Aorta (tissue), 5 donors: ENCODE results near the gene TRIM65. TPM values are rescaled to one million over a fixed set of nuclear protein-coding genes. Genes with fewer than 3 reads are reported as not detected.

Experiments used
- ATAC-seq: fragments of 200-7000 bp; cut with Tn5 transposase; one replicate; pipeline ENCODE4 v1.9.1; 2022; ENCODE audit warnings: moderate library complexity; ENCODE audit not compliant: low FRiP score
- DNase-seq, 2 donors: peaks; one replicate each; pipeline ENCODE4 v3.0.0-alpha.2; 2020
- H3K27ac ChIP-seq, 2 donors: one replicate each; pipeline ENCODE4 v1.5.1; 2013; ENCODE audit warnings: low read length in 2 of 2, mild to moderate bottlenecking in 2 of 2, moderate library complexity in 2 of 2, control low read depth in 1 of 2, inconsistent platforms in 1 of 2, low read depth in 1 of 2
- H3K27me3 ChIP-seq, 2 donors: one replicate each; pipeline ENCODE4 v1.6.1; 2013; ENCODE audit warnings: control low read depth in 1 of 2, low read length in 1 of 2, mild to moderate bottlenecking in 1 of 2, moderate library complexity in 1 of 2; ENCODE audit not compliant: insufficient read depth in 2 of 2, control insufficient read depth in 1 of 2
- H3K36me3 ChIP-seq, 2 donors: one replicate each; pipeline ENCODE4 v1.6.1; 2013; ENCODE audit warnings: control low read depth in 1 of 2, low read length in 1 of 2, mild to moderate bottlenecking in 1 of 2; ENCODE audit not compliant: insufficient read depth in 2 of 2, control insufficient read depth in 1 of 2
- H3K4me1 ChIP-seq, 2 donors: one replicate each; pipeline ENCODE4 v1.6.1; 2013; ENCODE audit warnings: low read length in 2 of 2, control low read depth in 1 of 2, mild to moderate bottlenecking in 1 of 2, moderate library complexity in 1 of 2; ENCODE audit not compliant: insufficient read depth in 2 of 2, control insufficient read depth in 1 of 2
- H3K4me3 ChIP-seq, 2 donors: one replicate each; pipeline ENCODE4 v1.5.1; 2013; ENCODE audit warnings: low read length in 2 of 2, control low read depth in 1 of 2, mild to moderate bottlenecking in 1 of 2
- H3K9me3 ChIP-seq: one replicate; pipeline ENCODE4 v1.6.1; 2013; ENCODE audit warnings: mild to moderate bottlenecking, low read length; ENCODE audit not compliant: control insufficient read depth
- WGBS, 2 donors: extraction: QIAGEN DNeasy Blood & Tissue Kit; methylation state at CpG; one replicate each; pipeline ENCODE4 v1.1.7; 2013; 5-methylcytosine and 5-hydroxymethylcytosine counted together
- intact Hi-C, 2 donors: fragments of 100-400 bp; cut with DNase I; formaldehyde crosslinking; loops; one replicate each; pipeline versions ENCODE4 v1.14.2 to v1.15.0; 2022
- polyA plus RNA-seq, 2 donors: library from polyadenylated mRNA; stranded (reverse); fragments of 200-250 nt; gene quantifications; one replicate each; pipeline ENCODE4 v1.2.3, GENCODE V29; 2013
- total RNA-seq, 2 donors: library from RNA; stranded (reverse); fragmentation: NEBNext Ultra II Directional; extraction: Animal tissue kit (Norgen Biotek cat#: 25700); gene quantifications; one replicate each; pipeline ENCODE4 v1.2.1, GENCODE V29; 2021
- donor health status: healthy with polysubstance abuse.
- donor health status: Bipolar disorder and iron deficiency.
- donor health status: DM: no; HTN: no; CAD: no.
- donor health status: DM: no; HTN: no; CAD: no.
- donor health status: DM: yes; HTN: yes; CAD: no.

TRIM65 gene
- total and polyA plus RNA-seq, 4 donors, result 10.0 to 26.6 (median 13.9) TPM

DNA sequence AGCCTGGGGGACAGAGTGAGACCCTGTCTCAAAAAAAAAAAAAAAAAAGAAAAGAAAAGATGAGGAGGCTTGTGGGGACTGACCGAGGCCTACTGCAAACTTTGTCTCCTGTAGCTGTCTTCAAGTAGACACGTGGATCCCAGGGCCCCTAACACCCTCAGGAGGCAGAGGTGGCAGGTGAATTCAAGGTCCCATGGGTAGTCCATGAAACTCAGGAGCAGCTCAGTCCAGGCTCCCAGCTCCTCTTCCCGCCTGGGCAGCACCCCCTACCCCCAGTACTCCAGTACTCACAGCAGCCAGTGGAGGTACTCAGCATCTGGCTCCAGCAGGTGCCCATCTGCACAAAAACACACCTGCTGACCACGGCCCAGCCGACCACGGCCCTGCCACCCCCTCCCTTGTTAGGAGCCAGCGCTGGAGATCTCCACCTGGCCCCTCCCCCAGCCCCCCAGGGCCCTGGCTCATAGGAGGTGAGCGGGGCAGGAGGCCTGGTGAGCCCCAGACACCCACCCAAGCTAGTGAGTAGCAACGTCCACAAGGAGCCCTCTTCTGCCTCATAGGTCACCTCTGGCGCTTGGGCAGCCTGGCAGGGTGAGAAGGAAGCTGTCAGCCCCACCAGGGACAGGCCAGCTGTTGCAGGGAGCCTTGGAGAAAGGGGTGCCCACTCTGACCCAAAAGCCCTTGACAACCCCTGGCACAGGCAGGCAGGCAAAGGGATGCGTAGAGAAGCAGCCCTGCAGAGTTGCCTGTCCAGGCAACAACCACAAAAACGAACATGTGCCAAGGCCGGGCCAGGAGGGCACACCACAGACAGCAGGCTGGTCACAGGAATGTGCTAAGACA is 4.2 kb upstream of the TRIM65 start:
- no peak overlapping the region for H3K4me3 ChIP-seq
- H3K9me3 ChIP-seq, result no peaks in the 10 kb centered on the region
- peaks cover 0 to 3% of the 10 kb centered on the region in 2 donors for H3K36me3 ChIP-seq
- ATAC-seq (no peak), DNase-seq (peak in 1 of 2 donors; percentile 43)
- no peaks in the 10 kb centered on the region for H3K27me3 ChIP-seq
- H3K27ac ChIP-seq, result no peak overlapping the region
- intact Hi-C loops, result no loop called here
- no peaks in the 10 kb centered on the region for H3K4me1 ChIP-seq
- 83 to 84% methylated on average over 12 to 13 of the region's 13 CpGs for WGBS, 2 donors

DNA sequence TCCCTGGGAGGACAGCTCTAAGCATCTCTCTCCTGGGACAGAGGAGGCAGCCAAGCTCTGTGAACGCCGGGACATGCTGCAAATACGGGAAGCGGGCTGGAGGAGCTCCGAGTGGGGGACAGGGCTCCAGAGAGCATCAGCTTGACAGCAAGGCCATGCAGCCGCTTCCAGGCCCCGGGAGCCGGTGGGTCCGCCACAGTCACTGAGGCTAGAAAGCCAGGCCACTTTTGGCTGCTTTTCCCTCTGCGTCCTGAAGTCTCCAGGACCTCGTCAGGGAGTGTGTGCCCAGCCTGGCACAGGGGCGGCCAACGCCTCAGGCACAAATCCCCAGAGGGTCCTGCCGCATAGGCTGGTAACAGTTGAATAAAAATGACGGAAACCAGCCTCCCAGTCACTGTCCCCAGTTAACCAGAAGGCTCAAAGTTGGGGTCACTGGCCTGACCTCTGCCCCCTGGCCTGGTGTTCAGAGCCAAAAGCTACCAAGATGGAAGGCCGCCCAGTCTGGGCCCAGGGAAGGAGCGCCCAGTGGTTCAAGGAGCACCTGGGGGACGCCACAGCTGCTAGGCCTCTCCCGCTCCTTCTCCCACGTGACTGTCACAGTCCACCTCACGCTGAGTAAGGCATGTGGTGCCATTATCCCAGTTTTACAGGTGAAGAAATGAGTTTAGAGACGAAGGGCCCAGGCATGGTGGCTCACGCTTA is 3.2 kb upstream of the TRIM65 start:
- H3K27me3 ChIP-seq, result no peaks in the 10 kb centered on the region
- peak in 1 of 2 donors; percentile 41 for DNase-seq
- H3K27ac ChIP-seq, result no peak overlapping the region
- no peak for ATAC-seq
- H3K4me3 ChIP-seq, result no peak overlapping the region
- H3K4me1 ChIP-seq, result no peaks in the 10 kb centered on the region
- no peaks in the 10 kb centered on the region for H3K9me3 ChIP-seq
- WGBS, 2 donors, result 84% methylated on average over 23 of the region's 23 CpGs
- intact Hi-C loops, result no loop called here
- H3K36me3 ChIP-seq, result peaks cover 0 to 3% of the 10 kb centered on the region in 2 donors

DNA sequence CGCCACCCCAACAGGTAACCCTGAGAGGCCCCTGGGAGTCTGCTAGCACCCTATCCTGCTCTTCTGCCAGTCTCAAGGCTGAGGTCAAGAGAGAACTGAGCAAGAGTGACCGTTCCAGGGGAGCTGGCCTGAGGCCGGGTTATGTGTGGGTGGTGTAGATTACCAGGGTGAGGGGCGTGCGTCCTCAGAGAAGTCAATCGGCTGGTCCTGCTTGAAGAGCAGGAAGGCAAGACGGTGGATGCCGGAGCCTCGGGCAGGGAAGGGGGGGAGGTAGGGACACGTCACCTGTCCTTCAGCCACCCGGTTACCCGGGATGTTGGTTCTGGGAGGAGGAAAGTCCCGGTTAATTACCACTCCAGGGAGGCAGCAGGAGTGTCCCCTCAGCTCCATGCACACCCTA is 2.6 kb upstream of the TRIM65 start:
- Histone ChIP-seq H3K4me3 (no peak overlapping the region), H3K36me3 (peaks cover 0 to 3% of the 10 kb centered on the region in 2 donors), H3K4me1 (no peaks in the 10 kb centered on the region), H3K27ac (no peak overlapping the region), H3K9me3 (no peaks in the 10 kb centered on the region), H3K27me3 (no peaks in the 10 kb centered on the region)
- intact Hi-C loops, result no loop called here
- DNase-seq, result peak in 1 of 2 donors; percentile 44
- WGBS, 2 donors, result 86 to 88% methylated on average over 13 of the region's 13 CpGs
- ATAC-seq, result no peak

DNA sequence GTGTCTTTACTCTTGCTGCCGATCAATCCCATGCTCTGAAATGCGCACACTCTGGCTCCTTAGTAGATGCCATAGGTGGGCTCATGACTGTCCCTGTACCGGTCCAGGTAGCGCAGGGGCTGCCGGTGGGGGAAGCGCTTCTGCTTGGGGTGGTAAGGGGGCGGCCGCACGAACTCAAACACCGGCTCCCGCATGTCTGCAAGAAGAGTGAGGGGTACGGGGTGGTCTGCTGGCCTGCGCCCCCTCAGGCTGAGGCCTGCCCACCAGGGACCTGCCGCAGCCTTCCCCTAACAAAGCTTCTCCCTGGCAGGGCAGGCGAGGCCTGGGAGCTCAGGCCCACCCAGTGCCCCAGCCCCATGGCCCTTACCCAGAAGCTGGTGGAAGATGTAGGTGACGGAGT is 2.0 kb upstream of the TRIM65 start:
- intact Hi-C loops, result no loop called here
- Histone ChIP-seq H3K4me3 (no peak overlapping the region), H3K27me3 (no peaks in the 10 kb centered on the region), H3K36me3 (peaks cover 0 to 3% of the 10 kb centered on the region in 2 donors), H3K27ac (no peak overlapping the region), H3K4me1 (no peaks in the 10 kb centered on the region), H3K9me3 (no peaks in the 10 kb centered on the region)
- DNase-seq, result peak in 1 of 2 donors; percentile 45
- ATAC-seq, result no peak
- whole genome bisulfite sequencing, 2 donors, result 92 to 94% methylated on average over 16 of the region's 16 CpGs

DNA sequence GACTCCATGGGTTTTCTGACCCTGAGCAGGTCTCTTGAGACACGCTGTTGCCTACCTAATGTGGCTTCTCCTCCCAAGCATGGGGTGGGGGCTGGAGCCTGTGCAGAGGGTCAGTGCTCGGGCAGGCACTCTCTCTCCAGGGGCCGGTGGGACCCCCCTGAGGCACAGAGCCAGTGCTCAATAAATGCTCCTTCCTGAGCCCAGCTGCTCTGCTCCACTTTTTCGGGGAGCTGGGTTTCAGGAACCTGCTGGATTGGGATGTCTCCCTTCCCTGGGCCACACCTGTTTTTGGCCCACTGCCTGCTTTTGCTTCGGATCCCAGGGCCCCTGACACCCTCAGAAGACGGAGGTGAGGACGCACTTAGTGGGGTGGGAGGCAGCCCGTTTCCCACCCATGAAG is 1.3 kb upstream of the TRIM65 start:
- WGBS, 2 donors, result 86% methylated on average over 8 of the region's 8 CpGs
- Histone ChIP-seq H3K27ac (no peak overlapping the region), H3K36me3 (peaks cover 0 to 3% of the 10 kb centered on the region in 2 donors), H3K4me3 (no peak overlapping the region), H3K9me3 (no peaks in the 10 kb centered on the region), H3K27me3 (no peaks in the 10 kb centered on the region), H3K4me1 (no peaks in the 10 kb centered on the region)
- intact Hi-C loops, result no loop called here
- ATAC-seq (no peak), DNase-seq (peak in 1 of 2 donors; percentile 46)

DNA sequence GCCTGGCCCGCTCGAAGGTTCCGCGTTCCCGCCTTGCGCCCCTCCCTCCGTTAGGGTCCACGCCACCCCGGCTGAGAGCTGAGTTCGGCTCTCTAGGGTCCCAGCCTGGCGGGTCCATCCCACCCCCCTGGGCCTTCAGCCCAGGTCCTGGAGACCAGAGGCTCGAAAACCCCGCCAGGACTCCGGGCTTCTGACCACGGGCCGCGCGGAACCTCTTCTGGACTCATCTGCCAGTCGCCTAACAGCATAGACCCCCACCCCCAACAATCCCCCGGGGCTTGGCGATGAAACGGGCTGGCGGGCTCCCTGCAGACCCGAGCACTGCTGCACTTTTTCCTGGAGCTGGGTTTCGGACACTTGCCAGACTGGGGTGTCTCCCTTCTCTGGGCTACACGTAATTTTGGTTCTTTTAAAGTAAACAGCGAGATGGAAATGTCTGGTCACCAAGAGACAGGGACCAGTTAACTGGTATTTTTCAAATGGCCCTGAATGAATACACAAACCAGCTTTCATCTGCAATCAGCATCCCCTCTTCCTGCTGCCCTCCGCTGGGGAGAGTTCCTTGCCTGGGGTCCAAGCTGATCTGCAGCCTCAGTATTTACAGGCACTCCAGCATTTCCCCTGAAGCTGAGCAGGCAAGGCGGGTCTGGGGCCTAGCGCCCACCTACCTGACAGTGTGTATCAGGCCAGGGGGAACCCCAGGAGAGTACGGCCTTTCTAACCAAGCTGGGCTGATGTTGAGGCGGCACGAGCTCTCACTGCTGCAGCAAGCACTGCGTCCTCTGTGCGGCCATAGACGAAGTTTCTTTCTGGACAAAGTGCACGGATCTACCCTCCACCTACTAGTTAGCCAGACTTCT is 639 bp upstream of the TRIM65 start:
- Histone ChIP-seq H3K4me1 (no peaks in the 10 kb centered on the region), H3K9me3 (no peaks in the 10 kb centered on the region), H3K27ac (peak overlapping the region; percentile 6 to 35), H3K36me3 (peaks cover 0 to 3% of the 10 kb centered on the region in 2 donors), H3K4me3 (peak overlapping the region in 1 of 2 donors; percentile 69), H3K27me3 (no peaks in the 10 kb centered on the region)
- intact Hi-C loops, result no loop called here
- ATAC-seq, result no peak
- peak in 1 of 2 donors; percentile 48 for DNase-seq
- 39 to 41% methylated on average over 30 to 37 of the region's 37 CpGs for WGBS, 2 donors

DNA sequence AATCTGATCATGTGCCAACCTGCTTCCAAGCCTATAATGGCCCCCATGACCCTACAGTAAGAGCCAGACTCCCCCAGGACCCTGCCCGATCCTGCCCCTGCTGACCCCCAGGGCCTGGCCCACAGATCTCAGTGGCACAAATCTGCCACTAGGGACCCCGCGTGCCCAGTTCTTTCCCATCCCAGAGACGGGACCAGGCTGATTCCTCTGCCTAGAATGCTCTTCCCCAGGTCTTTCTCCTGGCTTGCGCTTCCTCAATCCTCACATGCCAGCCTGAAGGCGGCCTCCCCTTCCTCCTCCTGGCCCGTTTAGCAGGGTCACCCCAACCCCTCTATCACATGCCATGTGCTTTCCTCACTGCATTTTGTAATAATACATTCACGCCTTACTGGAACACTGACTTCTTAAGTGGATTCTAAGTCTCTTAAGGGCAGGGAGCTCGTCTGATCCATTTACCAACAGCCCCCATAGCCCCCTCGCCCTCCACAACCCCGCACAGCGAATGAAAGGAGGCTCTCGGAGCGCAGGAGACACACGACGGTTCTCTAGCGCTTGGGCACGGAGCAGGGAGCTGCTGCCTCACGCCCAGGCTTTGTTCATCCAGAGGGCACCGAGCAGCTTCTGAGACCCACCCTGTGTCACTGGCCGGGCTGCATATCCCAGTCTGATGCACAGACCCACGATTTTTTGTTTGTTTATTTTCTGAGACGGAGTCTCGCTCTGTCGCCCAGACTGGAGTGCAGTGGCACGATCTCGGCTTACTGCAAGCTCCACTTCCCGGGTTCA is 1.2 kb downstream of the TRIM65 start:
- H3K4me3 ChIP-seq, result no peak overlapping the region
- ATAC-seq, result no peak
- H3K9me3 ChIP-seq, result no peaks in the 10 kb centered on the region
- no peak for DNase-seq
- no peaks in the 10 kb centered on the region for H3K27me3 ChIP-seq
- H3K36me3 ChIP-seq, result peaks cover 0 to 1% of the 10 kb centered on the region in 2 donors
- WGBS, 2 donors, result 32 to 35% methylated on average over 28 of the region's 28 CpGs
- no peaks in the 10 kb centered on the region for H3K4me1 ChIP-seq
- H3K27ac ChIP-seq, result no peak overlapping the region
- intact Hi-C loops, result loop anchor here in 1 of 2 donors (1.0 kb wide), 1 partner anchor 40 kb away; the partner anchor contains the start of gene WBP2
